GM12874 (cell line): ENCODE data around the gene C1orf141.

Experiments used
- CTCF ChIP-seq: IDR thresholded peaks from 2 replicates; pipeline ENCODE4 v1.5.1; 2011; ENCODE audit warnings: low read depth, mild to moderate bottlenecking, control low read depth, low read length, moderate library complexity; ENCODE audit not compliant: insufficient read depth

The C1orf141 gene

GRCh38 chr1:67085326-67085725 is 49.4 kb downstream of the C1orf141 start:
- no peak for TF ChIP-seq CTCF

- no peak for TF ChIP-seq CTCF
Observed at GRCh38 chr1:67084765-67085318, 49.9 kb downstream of the C1orf141 start.

- TF ChIP-seq CTCF = no peak
Observed at GRCh38 chr1:67078291-67078690, 56.5 kb downstream of the C1orf141 start.

- TF ChIP-seq CTCF = no peak
Observed at GRCh38 chr1:67077593-67077992, 57.2 kb downstream of the C1orf141 start.

- TF ChIP-seq CTCF = no peak
Observed at GRCh38 chr1:67072749-67073148, 62.0 kb downstream of the C1orf141 start.

- no peak for TF ChIP-seq CTCF
Observed at GRCh38 chr1:67062412-67062811, 72.4 kb downstream of the C1orf141 start.

GRCh38 chr1:67061266-67061665 is 73.5 kb downstream of the C1orf141 start:
- no peak for TF ChIP-seq CTCF

GRCh38 chr1:67060811-67061218 is 74.0 kb downstream of the C1orf141 start:
- TF ChIP-seq CTCF = no peak
